Calu3 (cell line): ENCODE results near the gene CYP27C1. TPM values are rescaled to one million over a fixed set of nuclear protein-coding genes. Genes with fewer than 3 reads are reported as not detected.

ENCODE experiments used
- BruUV-seq: library from RNA; stranded (reverse); fragments of 400-500 nt; replicated peaks from 2 replicates; lab custom pipeline; 2021; lab: Mats Ljungman, UMichigan
- CTCF ChIA-PET: fragments of 300-600 bp; sonication (Branson Sonifier 250); formaldehyde crosslinking; loops from one replicate; lab custom pipeline; 2022; ENCODE audit warnings: antibody characterized with exemption; lab: Charles Lee
- DNase-seq: peaks from one replicate; pipeline ENCODE4 v3.0.0; 2022
- H3K27ac Mint-ChIP-seq: one replicate; pipeline ENCODE4 v1.8.0; 2022; ENCODE audit warnings: mixed read lengths; ENCODE audit not compliant: unreplicated experiment
- H3K27me3 Mint-ChIP-seq: one replicate; pipeline ENCODE4 v1.8.0; 2022; ENCODE audit warnings: mixed read lengths; ENCODE audit not compliant: unreplicated experiment
- H3K36me3 Mint-ChIP-seq: one replicate; pipeline ENCODE4 v1.8.0; 2022; ENCODE audit warnings: mild to moderate bottlenecking, moderate library complexity, mixed read lengths; ENCODE audit not compliant: insufficient read depth, unreplicated experiment
- H3K4me1 Mint-ChIP-seq: one replicate; pipeline ENCODE4 v1.8.0; 2022; ENCODE audit warnings: mild to moderate bottlenecking, low read depth, mixed read lengths; ENCODE audit not compliant: unreplicated experiment
- H3K4me3 Mint-ChIP-seq: one replicate; pipeline ENCODE4 v1.8.0; 2022; ENCODE audit warnings: mild to moderate bottlenecking, low read depth, moderate library complexity, mixed read lengths; ENCODE audit not compliant: unreplicated experiment
- H3K9me3 Mint-ChIP-seq: one replicate; pipeline ENCODE4 v1.8.0; 2022; ENCODE audit warnings: low read depth, mixed read lengths; ENCODE audit not compliant: unreplicated experiment
- intact Hi-C: fragments of 100-400 bp; cut with micrococcal nuclease; formaldehyde crosslinking; loops from one replicate; pipeline ENCODE4 v1.10.0; 2022; ENCODE audit not compliant: unreplicated experiment
- total RNA-seq: library from RNA; stranded (reverse); gene quantifications from 2 replicates; pipeline ENCODE4 v1.2.3, GENCODE V29; 2022
- TF ChIP-seq, protein P1 (sequence below): fragments of 200-600 bp; IDR thresholded peaks from one replicate; pipeline ENCODE4 v1.8.0; 2022; ENCODE audit warnings: antibody characterized with exemption; ENCODE audit not compliant: unreplicated experiment

Gene CYP27C1
- total RNA-seq, 1 experiment from 2014 or later: 0.07 TPM

DNA sequence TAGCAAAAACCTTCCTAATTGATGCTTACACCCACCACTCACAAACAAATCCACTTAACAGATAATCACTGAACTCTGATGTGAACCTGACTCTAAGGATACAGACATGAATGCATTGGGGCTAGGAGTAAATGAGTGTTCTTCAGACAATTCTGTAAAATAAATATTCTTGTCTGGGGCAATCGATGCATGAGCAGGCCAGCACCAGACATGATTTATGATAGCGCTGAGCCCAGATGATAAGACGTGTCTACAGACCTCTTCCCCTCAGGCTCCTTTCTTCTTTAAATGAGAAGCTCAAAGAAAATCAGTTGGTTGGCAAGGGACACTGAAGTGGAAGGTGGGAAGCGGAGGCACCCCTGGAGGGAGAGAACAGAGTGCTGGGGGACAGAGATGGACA lies 85.9 kb downstream of the CYP27C1 start:
- BruUV-seq: no TSS peak
- Mint-ChIP-seq H3K27me3 (no peaks in the 10 kb centered on the region), H3K4me1 (no peaks in the 10 kb centered on the region), H3K27ac (no peak overlapping the region), H3K9me3 (no peaks in the 10 kb centered on the region), H3K4me3 (no peak overlapping the region), H3K36me3 (no peaks in the 10 kb centered on the region)
- CTCF ChIA-PET: no interaction called here
- TF ChIP-seq, protein P1, sequence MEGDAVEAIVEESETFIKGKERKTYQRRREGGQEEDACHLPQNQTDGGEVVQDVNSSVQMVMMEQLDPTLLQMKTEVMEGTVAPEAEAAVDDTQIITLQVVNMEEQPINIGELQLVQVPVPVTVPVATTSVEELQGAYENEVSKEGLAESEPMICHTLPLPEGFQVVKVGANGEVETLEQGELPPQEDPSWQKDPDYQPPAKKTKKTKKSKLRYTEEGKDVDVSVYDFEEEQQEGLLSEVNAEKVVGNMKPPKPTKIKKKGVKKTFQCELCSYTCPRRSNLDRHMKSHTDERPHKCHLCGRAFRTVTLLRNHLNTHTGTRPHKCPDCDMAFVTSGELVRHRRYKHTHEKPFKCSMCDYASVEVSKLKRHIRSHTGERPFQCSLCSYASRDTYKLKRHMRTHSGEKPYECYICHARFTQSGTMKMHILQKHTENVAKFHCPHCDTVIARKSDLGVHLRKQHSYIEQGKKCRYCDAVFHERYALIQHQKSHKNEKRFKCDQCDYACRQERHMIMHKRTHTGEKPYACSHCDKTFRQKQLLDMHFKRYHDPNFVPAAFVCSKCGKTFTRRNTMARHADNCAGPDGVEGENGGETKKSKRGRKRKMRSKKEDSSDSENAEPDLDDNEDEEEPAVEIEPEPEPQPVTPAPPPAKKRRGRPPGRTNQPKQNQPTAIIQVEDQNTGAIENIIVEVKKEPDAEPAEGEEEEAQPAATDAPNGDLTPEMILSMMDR: no peak
- DNase-seq: no peak
- intact Hi-C loops: no loop called here

Other genes starting within 250 kb of the CYP27C1 start
- 52.8 and 54.7 TPM in 2 replicates for gene BIN1, start 113.1 kb downstream of the CYP27C1 start, total RNA-seq
- gene ERCC3, start 73.8 kb upstream of the CYP27C1 start, total RNA-seq: 41.3 and 42.1 TPM in 2 replicates
- gene MAP3K2, start 167.7 kb upstream of the CYP27C1 start, total RNA-seq: 60.4 and 60.9 TPM in 2 replicates
- 0.59 TPM in 1 of 2 replicates, not detected in the other for gene PROC, start 198.1 kb upstream of the CYP27C1 start, total RNA-seq